Mesenteric fat pad (tissue), 1 donor: ENCODE measurements around the gene OR51G1. TPM values are rescaled to one million over a fixed set of nuclear protein-coding genes. Genes with fewer than 3 reads are reported as not detected.
"Not testable (repeated sequence)": the region's sequence is repeated elsewhere in the genome, so short reads cannot be mapped to it uniquely, and the experiment has no call there.

Experiments used
- DNase-seq: peaks from one replicate; pipeline ENCODE4 v3.0.0-alpha.2; 2020; ENCODE audit warnings: low spot score
- long read RNA-seq: library from polyadenylated mRNA; unstranded; transcript quantifications from one replicate; pipeline ENCODE4 v2.0.0, GENCODE V29; 2020
- total RNA-seq: library from RNA; stranded (reverse); fragmentation: NEBNext Ultra II Directional; extraction: Animal tissue kit (Norgen Biotek cat#: 25700); gene quantifications from one replicate; pipeline ENCODE4 v1.2.1, GENCODE V29; 2021
- donor health status: DM: yes; HTN: yes; CAD: no.

The OR51G1 gene, protein sequence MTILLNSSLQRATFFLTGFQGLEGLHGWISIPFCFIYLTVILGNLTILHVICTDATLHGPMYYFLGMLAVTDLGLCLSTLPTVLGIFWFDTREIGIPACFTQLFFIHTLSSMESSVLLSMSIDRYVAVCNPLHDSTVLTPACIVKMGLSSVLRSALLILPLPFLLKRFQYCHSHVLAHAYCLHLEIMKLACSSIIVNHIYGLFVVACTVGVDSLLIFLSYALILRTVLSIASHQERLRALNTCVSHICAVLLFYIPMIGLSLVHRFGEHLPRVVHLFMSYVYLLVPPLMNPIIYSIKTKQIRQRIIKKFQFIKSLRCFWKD
- not detected for total RNA-seq
- long read RNA-seq: 0 reads

DNA sequence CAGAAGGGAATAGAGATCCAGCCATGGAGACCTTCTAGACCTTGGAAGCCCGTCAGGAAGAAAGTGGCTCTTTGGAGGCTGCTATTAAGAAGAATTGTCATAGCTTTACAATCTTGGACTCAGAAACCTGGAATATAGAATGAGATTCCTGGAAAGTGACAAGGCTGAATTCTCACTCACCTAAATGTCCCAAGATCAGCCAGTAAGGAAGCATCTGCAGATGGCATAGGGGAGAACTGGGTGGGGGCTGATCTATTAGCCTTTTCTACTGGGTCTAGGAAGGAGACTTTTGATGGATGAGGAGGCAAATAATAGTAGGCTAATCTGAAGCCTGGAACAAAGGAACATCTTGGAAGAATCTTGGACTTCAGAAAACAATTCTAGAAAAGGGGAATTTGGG lies at the start of gene OR51G1:
OR51G1 (minus strand) TSS at position 101 of the 400 bp plus-strand sequence; CDS start at position 101, 0 bp downstream.
- no peak for DNase-seq

DNA sequence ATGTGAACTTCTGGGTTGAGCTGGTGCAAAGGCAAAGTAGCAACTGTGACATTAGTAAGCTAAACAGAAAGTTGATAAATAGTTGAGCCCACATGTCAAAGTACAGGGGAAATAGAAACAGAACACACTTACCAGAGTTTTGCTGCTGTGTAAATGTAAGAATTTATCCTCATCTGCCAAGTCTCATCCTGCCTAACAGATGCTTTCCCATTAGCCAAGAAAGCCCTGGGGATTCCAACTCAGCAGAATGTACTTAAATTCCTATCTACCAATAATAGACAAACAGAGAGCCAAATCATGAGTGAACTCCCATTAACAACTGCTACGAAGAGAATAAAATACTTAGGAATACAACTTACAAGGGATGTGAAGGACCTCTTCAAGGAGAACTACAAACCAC lies 38.7 kb upstream of the OR51G1 start:
- DNase-seq: no peak

DNA sequence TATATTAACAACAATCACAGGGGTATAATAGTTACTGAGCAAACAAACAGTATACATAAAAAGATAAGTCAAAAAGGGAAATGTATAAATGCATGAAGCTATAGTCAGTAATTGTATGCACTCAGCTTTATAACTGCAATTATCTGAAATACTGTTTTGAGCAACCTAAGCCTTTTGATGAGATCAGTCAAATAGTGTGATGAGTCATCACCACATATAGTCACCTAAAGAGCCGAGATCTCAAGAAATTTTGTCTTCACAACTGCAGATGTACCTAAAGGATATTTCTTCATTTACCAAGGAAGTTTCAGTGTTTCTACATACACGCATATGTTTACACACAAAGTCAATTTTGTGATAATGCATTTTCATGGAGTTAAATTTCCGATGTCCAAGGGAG lies 36.7 kb upstream of the OR51G1 start:
- DNase-seq: no peak

DNA sequence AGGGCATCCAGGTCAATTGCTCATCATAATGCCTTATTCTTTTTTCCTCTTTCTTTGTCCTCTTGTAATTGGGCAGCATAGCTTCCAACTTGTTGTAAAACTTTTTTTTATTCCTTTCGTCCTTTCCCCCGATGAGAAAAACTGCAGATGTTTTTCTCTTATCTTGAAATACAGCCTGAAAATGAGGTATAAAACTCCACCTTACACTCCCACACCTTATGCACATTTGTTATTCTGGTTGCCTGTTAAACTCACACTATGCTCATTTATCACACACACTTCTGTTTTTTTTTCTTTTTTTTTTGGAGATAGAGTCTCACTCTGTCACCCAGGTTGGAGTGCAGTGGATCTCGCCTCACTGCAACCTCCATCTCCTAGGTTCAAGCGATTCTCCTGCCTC lies 33.3 kb upstream of the OR51G1 start:
- DNase-seq: no peak

DNA sequence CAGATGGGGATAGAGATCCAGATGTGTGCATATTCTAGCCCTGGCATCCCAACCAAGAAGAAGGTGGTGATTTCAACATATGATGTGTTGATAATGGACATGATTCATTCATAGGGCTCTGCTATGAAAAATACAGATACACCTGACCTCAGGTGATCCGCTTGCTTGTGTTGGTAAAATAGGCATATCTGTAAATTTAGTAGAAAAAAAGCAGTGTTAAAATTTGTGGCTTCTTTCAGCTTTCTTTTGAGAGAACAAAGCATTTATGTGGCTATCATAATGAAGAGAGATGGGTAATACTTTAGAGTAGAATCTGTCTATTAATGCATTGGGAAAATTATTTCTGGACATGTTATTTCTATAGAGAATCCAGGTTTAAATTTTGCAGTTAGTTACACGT lies 31.5 kb upstream of the OR51G1 start, which contains the start of gene OR51A2:
OR51A2 (minus strand) TSS at position 101 of the 400 bp plus-strand sequence; CDS start at position 101, 0 bp downstream.
- not testable (repeated sequence) for DNase-seq

DNA sequence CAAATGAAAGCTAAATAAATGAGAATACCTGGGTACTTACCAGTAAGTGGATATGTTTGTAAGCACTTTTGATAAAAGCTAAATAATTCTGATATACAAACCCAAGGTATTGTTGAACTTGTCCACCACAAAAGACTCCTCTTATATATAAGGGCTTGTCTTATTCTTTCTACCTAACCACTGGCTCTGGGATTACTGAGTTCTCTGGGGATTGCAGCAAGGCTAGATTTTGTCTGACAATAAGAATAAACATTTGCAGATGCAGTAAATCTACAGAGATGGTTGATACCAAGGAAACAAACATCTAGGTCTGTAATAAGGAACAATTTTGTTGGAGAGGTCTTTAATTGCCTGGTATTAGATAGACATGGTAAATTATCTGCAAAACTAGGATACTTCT lies 23.4 kb upstream of the OR51G1 start, which contains the start of gene OR51A4:
OR51A4 (minus strand) TSS at position 101 of the 400 bp plus-strand sequence. CDS start 505 bp downstream, outside the sequence.
- no peak for DNase-seq

DNA sequence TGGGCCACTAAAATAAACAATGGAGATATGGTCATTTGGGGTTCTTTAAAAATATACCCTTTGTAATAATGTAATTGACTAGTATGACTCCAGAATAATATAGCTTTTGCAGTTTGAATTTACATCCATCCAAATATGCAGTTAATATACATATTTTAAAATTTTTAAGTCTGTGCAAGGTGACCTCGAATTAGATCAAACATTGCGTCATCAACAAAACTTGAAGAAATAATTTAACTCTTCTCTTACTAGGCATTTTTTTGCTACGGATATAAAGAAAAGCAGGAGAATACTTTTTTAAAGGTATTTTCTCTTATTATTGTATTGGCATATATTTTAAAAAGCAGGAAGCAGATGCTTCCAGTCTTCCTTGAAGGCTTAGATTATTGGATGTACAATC lies 12.6 kb upstream of the OR51G1 start:
- DNase-seq: no peak

DNA sequence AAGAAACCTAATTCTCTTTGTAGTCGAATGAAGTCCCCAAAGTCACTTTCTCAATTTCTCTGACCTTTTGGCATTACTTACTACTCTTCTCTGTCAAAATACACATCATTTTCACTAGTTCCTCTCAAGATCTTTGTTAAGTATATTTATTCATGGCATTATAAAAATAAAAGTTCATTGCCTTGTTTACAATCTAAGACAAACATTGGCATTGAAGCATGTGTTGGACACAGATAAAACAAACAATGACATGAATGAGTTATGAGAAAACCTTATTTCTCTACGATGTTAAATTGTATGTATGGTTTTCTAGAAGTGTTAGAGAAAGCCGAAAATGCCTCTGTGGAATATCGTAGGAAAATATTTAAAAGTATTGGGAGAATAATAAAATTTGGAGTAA lies 8.6 kb upstream of the OR51G1 start:
- no peak for DNase-seq

DNA sequence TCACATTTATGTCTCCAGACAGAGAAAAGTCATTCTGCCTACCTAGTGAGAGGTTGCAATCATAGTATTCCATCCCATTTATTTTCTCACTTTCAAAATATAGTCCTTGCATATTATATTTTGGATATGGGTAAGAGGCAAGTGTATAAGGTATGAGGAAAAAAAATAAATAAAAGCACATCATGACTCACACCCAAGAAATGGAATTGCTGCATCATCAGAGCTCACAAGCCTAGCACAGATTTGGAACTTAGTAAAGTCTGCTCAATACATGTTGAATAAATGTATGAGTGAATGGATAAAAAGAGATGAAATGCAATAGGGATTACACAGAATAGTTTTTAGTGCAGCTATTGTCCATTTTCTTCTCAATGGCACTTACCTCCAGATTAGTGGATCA lies 2.5 kb upstream of the OR51G1 start:
- DNase-seq: no peak

DNA sequence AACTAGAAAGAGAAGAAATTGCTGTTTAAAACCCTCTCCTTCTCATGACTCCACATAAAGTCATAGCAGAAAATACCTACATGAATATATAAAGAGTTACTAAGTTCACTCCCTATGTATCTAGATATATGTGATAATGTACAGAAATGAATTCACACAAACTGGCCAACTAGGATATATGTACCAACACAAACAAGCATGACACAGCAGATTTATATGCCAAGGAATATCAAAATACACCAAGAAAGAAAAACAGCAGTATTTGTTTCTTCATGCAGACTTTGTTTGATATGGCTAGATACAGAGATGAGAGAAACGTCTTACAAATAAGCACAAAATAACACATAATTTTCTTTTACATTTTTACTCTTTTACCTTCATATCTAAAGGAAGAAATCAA lies 1.8 kb downstream of the OR51G1 start:
- DNase-seq: no peak

DNA sequence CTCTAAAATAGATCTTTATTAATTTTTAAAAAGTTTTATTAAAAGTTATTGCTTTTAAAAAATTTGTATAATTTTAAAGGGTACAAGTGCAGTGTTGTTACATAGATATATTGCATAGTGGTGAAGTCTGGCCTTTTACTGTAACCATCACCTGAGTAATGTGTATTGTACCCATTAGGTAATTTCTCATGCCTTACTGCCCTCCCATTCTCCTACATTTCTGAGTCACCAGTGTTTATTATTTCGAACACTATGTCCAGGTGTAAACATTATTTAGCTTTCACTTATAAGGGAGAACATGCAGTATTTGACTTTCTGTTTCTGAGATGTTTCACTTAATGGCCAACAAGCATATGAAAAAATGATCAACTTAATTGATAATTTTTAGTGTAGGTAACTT lies 2.3 kb downstream of the OR51G1 start:
- DNase-seq: no peak

DNA sequence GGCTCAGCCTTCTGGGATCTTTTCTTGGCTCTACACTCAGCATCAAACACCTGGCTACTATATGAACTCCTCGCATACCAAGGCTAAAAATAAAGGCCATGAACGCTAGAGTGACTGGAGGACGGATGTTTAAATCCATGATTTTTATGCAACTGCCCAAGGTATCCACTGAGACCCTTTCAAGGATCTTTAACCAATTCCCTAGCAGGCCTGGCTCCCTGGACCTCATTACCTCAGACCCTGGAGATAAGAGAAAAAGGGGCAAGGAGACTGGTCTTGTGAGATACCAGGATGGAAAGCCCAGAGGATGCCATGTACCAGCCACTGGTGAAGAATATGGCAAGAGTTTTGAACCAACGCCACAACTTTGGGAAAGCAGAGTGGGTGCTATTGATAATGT lies 4.9 kb downstream of the OR51G1 start, which contains the start of gene OR51G2:
OR51G2 (minus strand) TSS at position 101 of the 400 bp plus-strand sequence. CDS start 3,687 bp downstream, outside the sequence.
- no peak for DNase-seq

DNA sequence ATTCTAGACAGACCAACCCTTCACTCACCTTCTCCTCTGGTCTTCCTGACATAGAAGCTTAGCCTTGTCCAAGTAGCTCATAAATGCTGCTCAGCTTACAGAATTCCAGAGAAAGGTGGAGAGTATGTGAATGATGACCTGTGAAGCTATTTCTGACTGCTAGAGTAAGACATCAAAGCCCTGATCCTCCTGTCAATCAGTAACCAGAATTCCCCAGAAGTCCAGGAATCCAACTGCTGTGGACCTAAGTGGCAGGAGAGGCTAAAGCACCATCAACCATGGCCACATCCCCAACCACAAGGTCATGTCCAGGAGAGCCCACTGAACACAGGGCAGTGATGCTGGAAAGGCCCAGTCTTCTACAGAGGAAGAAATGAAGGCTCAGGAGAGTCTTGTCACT lies 7.6 kb downstream of the OR51G1 start:
- DNase-seq: no peak

DNA sequence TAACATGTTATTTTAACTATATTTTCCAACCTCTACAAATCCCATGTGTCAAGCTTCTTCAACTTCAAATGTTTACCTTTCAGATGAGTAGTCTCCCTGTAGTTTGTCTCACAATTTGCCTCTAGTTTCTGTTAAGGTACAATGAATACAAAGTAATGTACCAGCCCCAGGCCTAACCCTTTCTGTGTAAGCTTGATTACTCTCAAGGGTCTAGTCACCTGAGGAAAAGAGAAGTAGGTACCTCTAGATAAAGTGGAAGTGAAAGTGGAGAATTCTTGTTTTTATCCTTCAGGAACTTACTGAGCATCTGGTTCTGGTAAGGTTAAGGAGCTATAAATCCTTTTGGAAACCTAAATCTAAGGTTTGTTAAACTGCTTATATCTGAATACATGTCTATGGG lies 20.7 kb downstream of the OR51G1 start, which contains the start of gene OR51A7:
OR51A7 (plus strand) TSS at position 300 of the 400 bp plus-strand sequence. CDS start 3,587 bp downstream, outside the sequence.
- no peak for DNase-seq

DNA sequence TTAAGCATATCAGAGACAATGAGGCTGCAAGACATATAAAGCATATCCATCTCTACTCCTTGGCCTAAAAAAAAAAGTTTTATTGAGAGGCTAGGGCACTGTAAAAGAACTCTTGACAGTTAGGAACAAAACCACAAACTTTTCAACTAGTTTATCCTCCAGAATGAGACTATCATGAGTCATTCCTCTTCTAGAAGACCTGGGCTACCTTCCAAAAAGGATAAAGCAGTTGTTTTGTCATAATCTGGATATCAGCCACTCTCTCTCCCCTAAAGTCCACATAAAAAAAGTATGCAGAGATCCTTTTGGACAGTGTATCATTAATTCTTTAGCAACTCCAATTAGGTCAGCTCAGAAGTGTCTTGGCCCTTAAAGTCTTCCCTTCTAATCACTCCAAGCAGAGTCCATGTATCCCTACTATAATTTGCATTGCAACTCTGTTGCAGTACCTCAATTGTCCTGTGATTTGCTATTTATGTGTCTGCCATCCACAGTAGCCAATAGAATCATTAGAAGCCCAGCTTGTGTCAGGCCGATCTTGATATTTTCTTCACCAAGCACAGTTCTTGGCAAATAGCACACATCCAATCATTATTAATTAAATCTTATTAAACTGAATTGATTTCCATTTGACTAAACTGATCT lies 32.0 kb downstream of the OR51G1 start:
- no peak for DNase-seq

DNA sequence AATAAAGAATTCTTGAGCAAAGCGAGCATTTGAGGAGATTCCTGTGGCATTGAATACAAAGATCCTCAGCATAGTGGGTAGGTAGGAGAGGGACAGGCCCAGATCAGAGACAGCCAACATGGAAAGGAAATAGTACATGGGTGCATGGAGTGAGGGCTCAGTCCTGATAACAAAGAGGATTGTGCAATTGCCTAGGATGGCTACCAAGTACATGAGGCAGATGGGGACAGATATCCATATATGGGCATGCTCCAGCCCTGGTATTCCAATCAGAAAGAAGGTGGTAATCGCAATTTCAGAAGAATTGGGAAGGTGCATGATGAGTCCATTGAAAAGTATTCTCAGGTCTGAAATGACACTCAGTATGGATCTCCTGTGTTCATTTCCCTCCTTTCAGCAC lies 33.9 kb downstream of the OR51G1 start:
- no peak for DNase-seq

DNA sequence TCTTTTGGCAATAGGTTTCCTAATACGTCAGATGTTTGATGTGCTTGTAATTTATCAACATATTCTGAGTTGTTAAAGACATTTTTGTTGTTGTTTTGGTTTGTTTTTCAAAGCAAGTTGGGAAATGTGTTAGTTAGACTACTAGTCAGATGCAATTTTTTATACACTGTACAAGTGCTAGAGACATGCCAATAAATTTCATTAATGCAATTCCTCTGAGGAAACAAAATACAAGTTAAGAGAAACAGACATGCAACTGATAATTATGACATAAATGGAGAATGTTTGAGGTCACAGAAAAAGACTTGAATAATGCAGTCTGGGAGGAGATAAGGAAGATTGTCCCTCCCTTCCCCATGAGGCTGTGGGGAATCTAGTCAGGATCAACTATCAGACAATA lies 36.5 kb downstream of the OR51G1 start:
- DNase-seq: no peak

DNA sequence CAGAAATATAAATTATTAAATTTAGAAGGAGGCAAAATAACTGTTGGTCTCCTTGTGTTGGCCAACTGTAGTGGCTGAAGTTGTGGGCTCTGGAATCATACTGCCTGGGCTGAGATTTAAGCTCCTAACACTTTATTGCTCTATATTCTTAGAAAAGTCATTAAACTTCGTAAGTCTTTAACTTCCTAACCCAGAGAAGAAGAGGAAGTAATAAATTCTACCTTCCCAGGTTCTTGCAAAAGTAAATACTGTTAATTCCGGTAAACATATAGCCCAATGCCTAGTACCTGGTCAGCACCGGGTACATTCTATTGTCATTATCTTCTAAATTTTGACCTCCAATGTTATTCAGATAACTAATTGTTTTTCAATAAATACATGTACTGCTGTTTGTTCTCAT lies 38.0 kb downstream of the OR51G1 start:
- no peak for DNase-seq

DNA sequence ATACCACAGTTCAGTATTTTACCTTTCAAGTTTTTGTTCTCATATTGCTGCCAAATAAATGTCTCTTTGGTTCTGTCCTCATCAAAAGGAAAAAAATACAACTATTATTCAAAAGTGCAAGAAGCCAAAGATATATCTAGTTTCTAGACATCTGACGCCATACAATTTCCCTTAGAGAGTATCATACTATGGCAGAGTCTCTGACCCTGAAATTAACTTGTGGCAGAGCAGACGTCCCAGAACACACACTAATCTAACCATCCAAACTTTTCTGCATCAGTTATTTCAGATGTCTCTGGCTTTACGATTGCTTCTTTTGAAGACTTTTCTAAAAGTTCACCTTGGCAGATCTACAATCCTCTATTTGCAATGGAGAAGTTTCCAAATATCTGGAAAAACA lies 39.8 kb downstream of the OR51G1 start:
- no peak for DNase-seq

DNA sequence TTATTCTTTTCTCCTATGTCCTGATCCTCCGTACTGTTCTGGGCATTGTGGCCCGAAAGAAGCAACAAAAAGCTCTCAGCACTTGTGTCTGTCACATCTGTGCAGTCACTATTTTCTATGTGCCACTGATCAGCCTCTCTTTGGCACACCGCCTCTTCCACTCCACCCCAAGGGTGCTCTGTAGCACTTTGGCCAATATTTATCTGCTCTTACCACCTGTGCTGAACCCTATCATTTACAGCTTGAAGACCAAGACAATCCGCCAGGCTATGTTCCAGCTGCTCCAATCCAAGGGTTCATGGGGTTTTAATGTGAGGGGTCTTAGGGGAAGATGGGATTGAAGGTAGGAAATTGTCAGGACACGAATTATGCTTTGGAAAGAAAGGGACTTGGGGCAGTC lies 41.6 kb downstream of the OR51G1 start:
- no peak for DNase-seq

DNA sequence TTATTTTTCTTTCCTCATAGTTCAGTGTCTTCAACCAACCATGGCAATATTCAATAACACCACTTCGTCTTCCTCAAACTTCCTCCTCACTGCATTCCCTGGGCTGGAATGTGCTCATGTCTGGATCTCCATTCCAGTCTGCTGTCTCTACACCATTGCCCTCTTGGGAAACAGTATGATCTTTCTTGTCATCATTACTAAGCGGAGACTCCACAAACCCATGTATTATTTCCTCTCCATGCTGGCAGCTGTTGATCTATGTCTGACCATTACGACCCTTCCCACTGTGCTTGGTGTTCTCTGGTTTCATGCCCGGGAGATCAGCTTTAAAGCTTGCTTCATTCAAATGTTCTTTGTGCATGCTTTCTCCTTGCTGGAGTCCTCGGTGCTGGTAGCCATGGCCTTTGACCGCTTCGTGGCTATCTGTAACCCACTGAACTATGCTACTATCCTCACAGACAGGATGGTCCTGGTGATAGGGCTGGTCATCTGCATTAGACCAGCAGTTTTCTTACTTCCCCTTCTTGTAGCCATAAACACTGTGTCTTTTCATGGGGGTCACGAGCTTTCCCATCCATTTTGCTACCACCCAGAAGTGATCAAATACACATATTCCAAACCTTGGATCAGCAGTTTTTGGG lies 42.2 kb downstream of the OR51G1 start, which contains the start of gene OR51T1:
OR51T1 (plus strand) TSS at position 41 of the 641 bp plus-strand sequence; CDS start at position 41, 0 bp downstream.
- DNase-seq: no peak

DNA sequence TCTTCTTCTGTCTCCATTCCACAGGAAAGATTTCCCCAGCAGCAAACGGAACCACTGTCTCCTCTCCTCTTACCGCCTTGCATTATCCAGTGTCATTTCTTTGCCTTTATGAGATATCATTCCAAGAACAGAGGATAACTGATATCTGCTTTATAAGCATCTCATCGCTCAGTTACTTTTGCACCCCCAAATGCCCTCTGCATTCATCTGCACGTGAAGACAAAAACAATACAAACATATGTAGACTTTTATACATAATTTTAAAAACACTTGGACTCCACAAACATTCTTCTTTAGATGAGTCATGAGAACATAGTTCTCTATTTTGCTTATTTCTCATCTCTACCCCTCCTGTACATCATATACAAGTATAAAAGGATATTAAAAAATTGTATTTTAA lies 43.0 kb downstream of the OR51G1 start:
- no peak for DNase-seq
